Measurements from ENCODE around the gene CDA. TPM values are rescaled to one million over a fixed set of nuclear protein-coding genes. Genes with fewer than 3 reads are reported as not detected.

CDA gene
- total RNA-seq, 1 donor: 3.0 TPM

DNA sequence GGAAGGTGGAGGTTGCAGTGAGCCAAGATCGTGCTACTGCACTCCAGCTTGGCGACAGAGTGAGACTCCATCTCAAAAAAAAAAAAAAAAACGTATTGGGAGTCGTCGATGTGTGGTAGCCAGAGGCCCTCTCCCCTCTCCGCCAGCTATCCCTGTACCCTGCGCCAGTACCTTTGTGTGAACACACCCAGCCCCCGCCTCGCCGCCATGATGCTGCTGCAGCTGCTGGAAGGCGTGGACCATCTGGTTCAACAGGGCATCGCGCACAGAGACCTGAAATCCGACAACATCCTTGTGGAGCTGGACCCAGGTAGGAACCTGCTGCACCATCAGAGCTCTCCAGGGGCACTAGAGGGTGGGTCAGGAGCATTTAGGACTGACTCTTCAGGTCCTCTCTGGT, 56.5 kb downstream of the CDA start:
- no peak for DNase-seq (ENCODE audit: low read depth)
- TF ChIP-seq, protein P1, sequence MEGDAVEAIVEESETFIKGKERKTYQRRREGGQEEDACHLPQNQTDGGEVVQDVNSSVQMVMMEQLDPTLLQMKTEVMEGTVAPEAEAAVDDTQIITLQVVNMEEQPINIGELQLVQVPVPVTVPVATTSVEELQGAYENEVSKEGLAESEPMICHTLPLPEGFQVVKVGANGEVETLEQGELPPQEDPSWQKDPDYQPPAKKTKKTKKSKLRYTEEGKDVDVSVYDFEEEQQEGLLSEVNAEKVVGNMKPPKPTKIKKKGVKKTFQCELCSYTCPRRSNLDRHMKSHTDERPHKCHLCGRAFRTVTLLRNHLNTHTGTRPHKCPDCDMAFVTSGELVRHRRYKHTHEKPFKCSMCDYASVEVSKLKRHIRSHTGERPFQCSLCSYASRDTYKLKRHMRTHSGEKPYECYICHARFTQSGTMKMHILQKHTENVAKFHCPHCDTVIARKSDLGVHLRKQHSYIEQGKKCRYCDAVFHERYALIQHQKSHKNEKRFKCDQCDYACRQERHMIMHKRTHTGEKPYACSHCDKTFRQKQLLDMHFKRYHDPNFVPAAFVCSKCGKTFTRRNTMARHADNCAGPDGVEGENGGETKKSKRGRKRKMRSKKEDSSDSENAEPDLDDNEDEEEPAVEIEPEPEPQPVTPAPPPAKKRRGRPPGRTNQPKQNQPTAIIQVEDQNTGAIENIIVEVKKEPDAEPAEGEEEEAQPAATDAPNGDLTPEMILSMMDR (IDR thresholded peaks at IDR 0.05; ENCODE audit: insufficient read depth, low read depth, low read length): no peak
- H3K4me3 ChIP-seq (ENCODE audit: low read depth, low read length): no peak overlapping the region

DNA sequence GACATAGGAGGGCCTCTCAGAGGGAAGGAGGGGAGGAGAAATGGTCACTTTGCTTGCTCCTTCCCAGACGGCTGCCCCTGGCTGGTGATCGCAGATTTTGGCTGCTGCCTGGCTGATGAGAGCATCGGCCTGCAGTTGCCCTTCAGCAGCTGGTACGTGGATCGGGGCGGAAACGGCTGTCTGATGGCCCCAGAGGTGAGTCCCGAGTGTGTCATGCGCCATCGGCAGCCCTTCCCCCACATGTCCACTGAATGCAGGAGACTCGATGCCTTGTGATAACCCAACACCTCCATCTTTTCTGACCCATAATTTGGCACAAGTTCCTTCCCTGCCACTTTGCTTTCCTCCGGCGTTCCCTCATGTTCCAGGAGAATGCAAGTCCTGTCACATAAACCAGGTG, 59.5 kb downstream of the CDA start:
- TF ChIP-seq, protein P1 (IDR thresholded peaks at IDR 0.05; ENCODE audit: insufficient read depth, low read depth, low read length): no peak
- no peak for DNase-seq (ENCODE audit: low read depth)
- no peak overlapping the region for H3K4me3 ChIP-seq (ENCODE audit: low read depth, low read length)

DNA sequence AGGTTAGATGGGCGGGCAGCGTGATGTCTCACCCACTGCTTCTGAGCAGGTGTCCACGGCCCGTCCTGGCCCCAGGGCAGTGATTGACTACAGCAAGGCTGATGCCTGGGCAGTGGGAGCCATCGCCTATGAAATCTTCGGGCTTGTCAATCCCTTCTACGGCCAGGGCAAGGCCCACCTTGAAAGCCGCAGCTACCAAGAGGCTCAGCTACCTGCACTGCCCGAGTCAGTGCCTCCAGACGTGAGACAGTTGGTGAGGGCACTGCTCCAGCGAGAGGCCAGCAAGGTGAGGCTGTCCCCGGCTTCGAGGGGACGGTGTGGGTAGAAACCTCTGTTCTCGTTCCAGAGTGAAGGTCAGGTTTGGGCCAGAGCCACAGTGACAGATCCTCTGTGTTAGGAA, 60.0 kb downstream of the CDA start:
- H3K4me3 ChIP-seq (ENCODE audit: low read depth, low read length): no peak overlapping the region
- DNase-seq (ENCODE audit: low read depth): no peak
- TF ChIP-seq, protein P1 (IDR thresholded peaks at IDR 0.05; ENCODE audit: insufficient read depth, low read depth, low read length): no peak

DNA sequence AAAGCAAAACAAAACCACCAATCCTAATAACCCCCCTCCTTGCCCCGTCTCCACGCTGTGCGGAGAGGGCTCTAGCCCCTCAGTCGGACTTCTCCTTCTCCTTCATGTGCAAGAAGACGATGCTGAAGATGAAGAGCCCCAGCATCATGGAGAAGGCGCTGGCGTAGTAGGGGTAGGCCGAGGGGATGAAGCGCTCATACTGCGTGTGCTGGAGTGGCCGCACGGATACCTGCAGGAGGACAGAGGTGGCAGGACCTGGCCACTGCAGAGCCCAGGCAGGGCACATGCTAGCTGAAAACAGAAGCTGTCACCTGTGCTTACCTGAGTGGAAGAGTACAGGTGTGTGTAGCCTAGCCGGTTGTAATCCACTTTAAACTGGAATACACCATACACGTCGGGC, 63.4 kb downstream of the CDA start:
- no peak overlapping the region for H3K4me3 ChIP-seq (ENCODE audit: low read depth, low read length)
- TF ChIP-seq, protein P1 (IDR thresholded peaks at IDR 0.05; ENCODE audit: insufficient read depth, low read depth, low read length): no peak
- DNase-seq (ENCODE audit: low read depth): no peak

DNA sequence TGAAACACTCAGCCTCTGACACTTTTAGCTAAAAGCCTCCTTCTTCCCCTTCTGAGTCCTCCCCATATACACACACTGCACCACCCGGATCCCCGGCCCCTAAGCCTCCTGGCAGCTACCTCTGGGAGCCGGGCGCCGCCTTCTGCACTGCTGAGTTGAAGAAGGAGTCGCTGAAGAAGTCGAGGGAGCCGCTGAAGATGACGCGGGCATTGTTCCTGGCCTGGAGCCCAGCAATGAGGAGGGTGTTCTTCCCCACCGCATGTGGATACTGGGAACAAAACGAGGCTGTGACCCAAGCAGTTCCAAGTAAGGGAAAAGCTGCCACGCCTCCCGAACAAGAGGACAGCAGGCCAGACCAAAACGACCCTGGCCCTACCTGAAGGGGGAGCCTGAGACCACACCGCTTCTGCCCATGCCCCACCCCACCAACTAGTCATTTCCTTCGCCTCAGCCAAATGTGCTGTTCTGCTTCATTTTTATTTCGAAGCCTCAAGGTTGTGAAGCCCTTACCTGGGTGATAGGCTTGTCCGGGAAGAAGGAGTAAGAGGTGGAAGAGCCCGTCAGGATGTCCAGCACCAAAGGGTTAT, 65.3 kb downstream of the CDA start:
- TF ChIP-seq, protein P1 (IDR thresholded peaks at IDR 0.05; ENCODE audit: insufficient read depth, low read depth, low read length): no peak
- no peak for DNase-seq (ENCODE audit: low read depth)
- no peak overlapping the region for H3K4me3 ChIP-seq (ENCODE audit: low read depth, low read length)

DNA sequence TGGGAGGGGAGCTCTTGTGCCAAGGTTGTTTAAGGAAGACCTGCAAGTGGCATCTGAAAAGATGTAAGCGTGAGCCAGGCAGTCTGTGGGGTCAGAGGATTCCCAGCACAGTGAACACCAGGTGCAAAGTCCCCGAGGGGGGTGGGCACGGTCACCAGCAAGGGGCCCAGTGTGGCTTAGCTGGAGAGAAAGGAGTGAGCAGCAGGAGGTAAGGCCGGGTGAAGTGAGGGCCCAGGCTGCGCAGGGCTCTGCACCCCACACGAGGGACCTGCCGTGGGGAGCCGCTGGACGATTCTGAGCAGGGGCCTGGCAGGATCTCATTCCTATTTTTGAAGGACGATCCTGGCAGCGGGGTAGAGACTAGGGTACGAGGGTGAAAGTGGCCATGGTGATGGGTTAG, 68.1 kb downstream of the CDA start:
- TF ChIP-seq, protein P1 (IDR thresholded peaks at IDR 0.05; ENCODE audit: insufficient read depth, low read depth, low read length): no peak
- DNase-seq (ENCODE audit: low read depth): no peak
- H3K4me3 ChIP-seq (ENCODE audit: low read depth, low read length): no peak overlapping the region
